ENCODE results near the gene NPEPL1.

- TF ChIP-seq POLR2A (IDR thresholded peaks at IDR 0.05; ENCODE audit: low read depth, low read length) (no peak), CTCF (IDR thresholded peaks at IDR 0.05; ENCODE audit: extremely low read depth in 1 of 2, insufficient read depth in 1 of 2, low read depth in 1 of 2, low read length in 2 of 2) (no peak), GATA2 (IDR thresholded peaks at IDR 0.05; ENCODE audit: insufficient read depth, insufficient read length, low read depth, low read length) (no peak), POLR2AphosphoS5 (IDR thresholded peaks at IDR 0.05; ENCODE audit: insufficient read depth, low read depth, low read length) (no peak), MYC (IDR thresholded peaks at IDR 0.05; ENCODE audit: low read depth, low read length) (no peak), MAX (IDR thresholded peaks at IDR 0.05; ENCODE audit: insufficient read depth, insufficient read length) (no peak)
Observed at GRCh38 chr20:58657262-58657661, 35.3 kb upstream of the NPEPL1 start.

Measured in endothelial cell of umbilical vein (primary cell).